SK-N-SH treated with all-trans-retinoic acid at 6 μM for 48 hours (cell line): ENCODE data around the gene FAM171A1.

Source experiments
- ARNTL ChIP-seq: fragments of 450-650 bp; formaldehyde crosslinking; IDR thresholded peaks from 2 replicates; pipeline ENCODE4 v1.5.0; 2020; ENCODE audit warnings: low read depth, mild to moderate bottlenecking, moderate library complexity, borderline replicate concordance
- ESRRG ChIP-seq: fragments of 250-450 bp; sonication (Bioruptor Pico); IDR thresholded peaks from 2 replicates; pipeline ENCODE4 v1.6.1; 2021; ENCODE audit warnings: mild to moderate bottlenecking
- GLIS3 ChIP-seq: fragments of 250-450 bp; sonication (Bioruptor Pico); IDR thresholded peaks from 2 replicates; pipeline ENCODE4 v1.5.0; 2020; ENCODE audit warnings: mild to moderate bottlenecking, moderate library complexity
- ISL1 ChIP-seq: fragments of 250-450 bp; sonication (Bioruptor Pico); IDR thresholded peaks from 2 replicates; pipeline ENCODE4 v2.1.2; 2022; ENCODE audit warnings: mild to moderate bottlenecking, moderate library complexity
- ZC3H10 ChIP-seq: fragments of 250-450 bp; sonication (Bioruptor Pico); IDR thresholded peaks from 2 replicates; pipeline ENCODE4 v1.5.1; 2021; ENCODE audit warnings: mild to moderate bottlenecking, moderate library complexity
- ZNF565 ChIP-seq: fragments of 450-650 bp; formaldehyde crosslinking; conservative IDR thresholded peaks from 2 replicates; pipeline ENCODE4 v1.5.0; 2020; ENCODE audit warnings: low read depth, mild to moderate bottlenecking, moderate library complexity
- TF ChIP-seq, protein P1 (sequence below): fragments of 250-450 bp; sonication (Bioruptor Pico); IDR thresholded peaks from 2 replicates; pipeline ENCODE4 v1.8.0; 2020; ENCODE audit warnings: mild to moderate bottlenecking, moderate library complexity, borderline replicate concordance
- TF ChIP-seq, protein P2 (sequence below): fragments of 250-450 bp; sonication (Bioruptor Pico); IDR thresholded peaks from 2 replicates; pipeline ENCODE4 v1.5.0; 2020; ENCODE audit warnings: mild to moderate bottlenecking, moderate library complexity
- TF ChIP-seq, protein P3 (sequence below): fragments of 250-450 bp; sonication (Bioruptor Pico); IDR thresholded peaks from 2 replicates; pipeline ENCODE4 v1.8.0; 2021; ENCODE audit warnings: low read depth, mild to moderate bottlenecking, moderate library complexity, borderline replicate concordance

DNA sequence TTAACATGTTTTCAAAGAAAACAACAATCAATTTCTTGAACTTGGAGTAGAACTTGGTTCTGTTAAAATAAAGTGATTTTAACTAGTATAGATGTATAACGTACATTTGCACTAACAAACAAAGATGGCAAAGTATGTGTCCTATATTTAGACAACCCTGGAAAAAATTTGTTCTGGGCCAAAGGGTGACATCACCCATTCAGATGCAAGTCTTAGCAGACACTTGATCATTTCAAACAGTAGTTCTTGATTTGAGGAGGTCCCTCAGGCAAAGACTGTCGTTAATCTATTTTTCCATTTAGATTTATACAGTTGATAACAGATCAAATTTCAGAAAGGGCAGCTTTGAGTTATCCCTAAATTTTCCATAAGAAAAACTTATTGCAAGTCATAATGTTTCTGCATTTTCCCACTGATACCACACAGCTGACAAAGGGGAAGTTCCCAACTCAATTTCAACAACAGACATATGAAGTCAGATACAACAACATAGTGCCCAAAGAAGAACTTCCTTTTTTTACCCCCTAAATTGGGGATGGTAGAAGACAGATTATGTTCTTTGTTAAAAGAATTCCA, 207.7 kb downstream of the FAM171A1 start:
- TF ChIP-seq ARNTL (CRISPR knock-in tag) (no peak), ESRRG (CRISPR knock-in tag) (no peak), ZNF565 (CRISPR knock-in tag) (no peak), ISL1 (CRISPR knock-in tag) (no peak), ZC3H10 (CRISPR knock-in tag) (no peak), GLIS3 (CRISPR knock-in tag) (no peak)
- TF ChIP-seq, protein P1, sequence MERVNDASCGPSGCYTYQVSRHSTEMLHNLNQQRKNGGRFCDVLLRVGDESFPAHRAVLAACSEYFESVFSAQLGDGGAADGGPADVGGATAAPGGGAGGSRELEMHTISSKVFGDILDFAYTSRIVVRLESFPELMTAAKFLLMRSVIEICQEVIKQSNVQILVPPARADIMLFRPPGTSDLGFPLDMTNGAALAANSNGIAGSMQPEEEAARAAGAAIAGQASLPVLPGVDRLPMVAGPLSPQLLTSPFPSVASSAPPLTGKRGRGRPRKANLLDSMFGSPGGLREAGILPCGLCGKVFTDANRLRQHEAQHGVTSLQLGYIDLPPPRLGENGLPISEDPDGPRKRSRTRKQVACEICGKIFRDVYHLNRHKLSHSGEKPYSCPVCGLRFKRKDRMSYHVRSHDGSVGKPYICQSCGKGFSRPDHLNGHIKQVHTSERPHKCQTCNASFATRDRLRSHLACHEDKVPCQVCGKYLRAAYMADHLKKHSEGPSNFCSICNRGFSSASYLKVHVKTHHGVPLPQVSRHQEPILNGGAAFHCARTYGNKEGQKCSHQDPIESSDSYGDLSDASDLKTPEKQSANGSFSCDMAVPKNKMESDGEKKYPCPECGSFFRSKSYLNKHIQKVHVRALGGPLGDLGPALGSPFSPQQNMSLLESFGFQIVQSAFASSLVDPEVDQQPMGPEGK (CRISPR knock-in tag): no peak
- TF ChIP-seq, protein P2, sequence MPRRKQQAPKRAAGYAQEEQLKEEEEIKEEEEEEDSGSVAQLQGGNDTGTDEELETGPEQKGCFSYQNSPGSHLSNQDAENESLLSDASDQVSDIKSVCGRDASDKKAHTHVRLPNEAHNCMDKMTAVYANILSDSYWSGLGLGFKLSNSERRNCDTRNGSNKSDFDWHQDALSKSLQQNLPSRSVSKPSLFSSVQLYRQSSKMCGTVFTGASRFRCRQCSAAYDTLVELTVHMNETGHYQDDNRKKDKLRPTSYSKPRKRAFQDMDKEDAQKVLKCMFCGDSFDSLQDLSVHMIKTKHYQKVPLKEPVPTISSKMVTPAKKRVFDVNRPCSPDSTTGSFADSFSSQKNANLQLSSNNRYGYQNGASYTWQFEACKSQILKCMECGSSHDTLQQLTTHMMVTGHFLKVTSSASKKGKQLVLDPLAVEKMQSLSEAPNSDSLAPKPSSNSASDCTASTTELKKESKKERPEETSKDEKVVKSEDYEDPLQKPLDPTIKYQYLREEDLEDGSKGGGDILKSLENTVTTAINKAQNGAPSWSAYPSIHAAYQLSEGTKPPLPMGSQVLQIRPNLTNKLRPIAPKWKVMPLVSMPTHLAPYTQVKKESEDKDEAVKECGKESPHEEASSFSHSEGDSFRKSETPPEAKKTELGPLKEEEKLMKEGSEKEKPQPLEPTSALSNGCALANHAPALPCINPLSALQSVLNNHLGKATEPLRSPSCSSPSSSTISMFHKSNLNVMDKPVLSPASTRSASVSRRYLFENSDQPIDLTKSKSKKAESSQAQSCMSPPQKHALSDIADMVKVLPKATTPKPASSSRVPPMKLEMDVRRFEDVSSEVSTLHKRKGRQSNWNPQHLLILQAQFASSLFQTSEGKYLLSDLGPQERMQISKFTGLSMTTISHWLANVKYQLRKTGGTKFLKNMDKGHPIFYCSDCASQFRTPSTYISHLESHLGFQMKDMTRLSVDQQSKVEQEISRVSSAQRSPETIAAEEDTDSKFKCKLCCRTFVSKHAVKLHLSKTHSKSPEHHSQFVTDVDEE (CRISPR knock-in tag): no peak
- TF ChIP-seq, protein P3, sequence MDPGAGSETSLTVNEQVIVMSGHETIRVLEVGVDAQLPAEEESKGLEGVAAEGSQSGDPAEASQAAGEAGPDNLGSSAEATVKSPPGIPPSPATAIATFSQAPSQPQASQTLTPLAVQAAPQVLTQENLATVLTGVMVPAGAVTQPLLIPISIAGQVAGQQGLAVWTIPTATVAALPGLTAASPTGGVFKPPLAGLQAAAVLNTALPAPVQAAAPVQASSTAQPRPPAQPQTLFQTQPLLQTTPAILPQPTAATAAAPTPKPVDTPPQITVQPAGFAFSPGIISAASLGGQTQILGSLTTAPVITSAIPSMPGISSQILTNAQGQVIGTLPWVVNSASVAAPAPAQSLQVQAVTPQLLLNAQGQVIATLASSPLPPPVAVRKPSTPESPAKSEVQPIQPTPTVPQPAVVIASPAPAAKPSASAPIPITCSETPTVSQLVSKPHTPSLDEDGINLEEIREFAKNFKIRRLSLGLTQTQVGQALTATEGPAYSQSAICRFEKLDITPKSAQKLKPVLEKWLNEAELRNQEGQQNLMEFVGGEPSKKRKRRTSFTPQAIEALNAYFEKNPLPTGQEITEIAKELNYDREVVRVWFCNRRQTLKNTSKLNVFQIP (CRISPR knock-in tag): no peak
